NOMO-1 (cell line): ENCODE data around the gene HBS1L.
A peak's percentile ranks its signal among the peaks of the same experiment; 100 is the strongest.
"Not testable (repeated sequence)": the region's sequence is repeated elsewhere in the genome, so short reads cannot be mapped to it uniquely, and the experiment has no call there.

Source experiments
- DNase-seq, 2 experiments: peaks; one replicate each; lab custom pipeline; 2025; ENCODE audit not compliant: unreplicated experiment in 2 of 2; lab: John Stamatoyannopoulos, UW

The HBS1L gene

GRCh38 chr6:135081966-135082365 is 27.3 kb upstream of the HBS1L start:
- DNase-seq: no peak

GRCh38 chr6:135075018-135075417 is 20.4 kb upstream of the HBS1L start:
- no peak for DNase-seq

GRCh38 chr6:135073756-135074393 is 19.3 kb upstream of the HBS1L start:
- no peak for DNase-seq

GRCh38 chr6:135073217-135073616 is 18.6 kb upstream of the HBS1L start:
- no peak for DNase-seq

- no peak for DNase-seq
Measured at GRCh38 chr6:135072753-135073152, 18.1 kb upstream of the HBS1L start.

GRCh38 chr6:135071541-135071940 is 16.9 kb upstream of the HBS1L start:
- DNase-seq: no peak

GRCh38 chr6:135067911-135068310 is 13.3 kb upstream of the HBS1L start:
- DNase-seq: no peak

GRCh38 chr6:135066806-135067205 is 12.2 kb upstream of the HBS1L start:
- no peak for DNase-seq

GRCh38 chr6:135066397-135066796 is 11.8 kb upstream of the HBS1L start:
- DNase-seq: peak in 1 of 2 experiments; percentile 68

- no peak for DNase-seq
Measured at GRCh38 chr6:135064586-135064985, 10.0 kb upstream of the HBS1L start.

- DNase-seq: no peak
Measured at GRCh38 chr6:135063926-135064325, 9.3 kb upstream of the HBS1L start.

GRCh38 chr6:135062735-135063134 is 8.1 kb upstream of the HBS1L start:
- DNase-seq: no peak

GRCh38 chr6:135060076-135060475 is 5.5 kb upstream of the HBS1L start:
- no peak for DNase-seq

- DNase-seq: not testable (repeated sequence)
Measured at GRCh38 chr6:135058299-135058698, 3.7 kb upstream of the HBS1L start.

GRCh38 chr6:135056632-135057031 is 2.0 kb upstream of the HBS1L start:
- DNase-seq: no peak

GRCh38 chr6:135054226-135054568 is 425 bp downstream of the HBS1L start:
- peak in 1 of 2 experiments; percentile 9 for DNase-seq

GRCh38 chr6:135053406-135053805 is 1.2 kb downstream of the HBS1L start:
- no peak for DNase-seq

GRCh38 chr6:135052939-135053338 is 1.7 kb downstream of the HBS1L start:
- peak in 1 of 2 experiments; percentile 13 for DNase-seq

- DNase-seq: no peak
Measured at GRCh38 chr6:135048915-135049314, 5.7 kb downstream of the HBS1L start.

- DNase-seq: no peak
Measured at GRCh38 chr6:135047336-135047735, 7.3 kb downstream of the HBS1L start.

GRCh38 chr6:135046912-135047311 is 7.7 kb downstream of the HBS1L start:
- no peak for DNase-seq

- DNase-seq: no peak
Measured at GRCh38 chr6:135044639-135045038, 10.0 kb downstream of the HBS1L start.

- no peak for DNase-seq
Measured at GRCh38 chr6:135043846-135044245, 10.8 kb downstream of the HBS1L start.
